Osteoblast (primary cell): ENCODE measurements around the gene EMP1. TPM values are rescaled to one million over a fixed set of nuclear protein-coding genes. Genes with fewer than 3 reads are reported as not detected.

Source experiments
- DNase-seq: peaks from one replicate; pipeline ENCODE4 v3.0.0; 2011; ENCODE audit warnings: low spot score, mixed read lengths; ENCODE audit not compliant: insufficient read length; ENCODE audit errors: missing footprints
- H2AFZ ChIP-seq: 2 replicates; pipeline ENCODE4 v1.6.0; 2011; ENCODE audit warnings: mild to moderate bottlenecking, low read length
- H3K27ac ChIP-seq: 2 replicates; pipeline ENCODE4 v1.5.1; 2011; ENCODE audit warnings: mild to moderate bottlenecking, low read depth, low read length, moderate library complexity
- H3K27me3 ChIP-seq: 2 replicates; pipeline ENCODE4 v1.6.0; 2012; ENCODE audit warnings: mild to moderate bottlenecking, control low read depth, inconsistent platforms, low read length, moderate library complexity; ENCODE audit not compliant: insufficient read depth
- H3K36me3 ChIP-seq: 2 replicates; pipeline ENCODE4 v1.5.1; 2011; ENCODE audit warnings: mild to moderate bottlenecking, low read length, control low read depth, moderate library complexity; ENCODE audit not compliant: insufficient read depth
- H3K4me1 ChIP-seq: 2 replicates; pipeline ENCODE4 v1.5.1; 2011; ENCODE audit warnings: mild to moderate bottlenecking, low read length, control low read depth, moderate library complexity; ENCODE audit not compliant: insufficient read depth
- H3K4me2 ChIP-seq: 2 replicates; pipeline ENCODE4 v1.6.0; 2011; ENCODE audit warnings: mild to moderate bottlenecking, low read length; ENCODE audit not compliant: insufficient read depth
- H3K4me3 ChIP-seq: fragments of 200-600 bp; sonication (generic); 3 replicates; pipeline ENCODE4 v1.5.1; 2012; ENCODE audit warnings: mild to moderate bottlenecking, low read length, inconsistent platforms; ENCODE audit not compliant: insufficient read depth
- H3K79me2 ChIP-seq: 2 replicates; pipeline ENCODE4 v1.6.0; 2012; ENCODE audit warnings: mild to moderate bottlenecking, low read length, control low read depth, inconsistent platforms; ENCODE audit not compliant: insufficient read depth
- H3K9me3 ChIP-seq: 2 replicates; pipeline ENCODE4 v1.5.1; 2011; ENCODE audit warnings: low read depth, low read length, control low read depth
- H4K20me1 ChIP-seq: 2 replicates; pipeline ENCODE4 v1.6.0; 2012; ENCODE audit warnings: mild to moderate bottlenecking, low read length, control low read depth; ENCODE audit not compliant: insufficient read depth
- CTCF ChIP-seq: IDR thresholded peaks from 2 replicates; pipeline ENCODE4 v1.5.1; 2011; ENCODE audit warnings: mild to moderate bottlenecking, low read depth, low read length, moderate library complexity; ENCODE audit errors: extremely low read depth
- total RNA-seq: library from RNA; depleted of rRNA; stranded (reverse); fragments of >200 nt; gene quantifications from 2 replicates; pipeline ENCODE4 v1.2.3, GENCODE V29; 2012

Gene EMP1
- total RNA-seq, 1 donor = 106 TPM

- no peak for DNase-seq
- peak overlapping the region; percentile 1 for H2AFZ ChIP-seq
- no peak for TF ChIP-seq CTCF
Observed at GRCh38 chr12:13152281-13152680, 44.2 kb upstream of the EMP1 start.

GRCh38 chr12:13152756-13153155 lies 43.8 kb upstream of the EMP1 start:
- Histone ChIP-seq H4K20me1 (no peaks in the 10 kb centered on the region), H3K4me2 (no peak overlapping the region), H3K27ac (no peak overlapping the region), H3K27me3 (no peaks in the 10 kb centered on the region), H3K9me3 (no peaks in the 10 kb centered on the region), H3K36me3 (no peaks in the 10 kb centered on the region), H2AFZ (no peak overlapping the region), H3K4me3 (no peak overlapping the region), H3K4me1 (peaks cover 27% of the 10 kb centered on the region), H3K79me2 (no peaks in the 10 kb centered on the region)
- DNase-seq = no peak
- no peak for TF ChIP-seq CTCF

More at GRCh38 chr12:13152281-13152680, 44.2 kb upstream of the EMP1 start:
- H3K4me1 ChIP-seq = peaks cover 27% of the 10 kb centered on the region
- no peak overlapping the region for H3K4me3 ChIP-seq
- H3K79me2 ChIP-seq = no peaks in the 10 kb centered on the region
- H4K20me1 ChIP-seq = no peaks in the 10 kb centered on the region
- no peak overlapping the region for H3K27ac ChIP-seq
- H3K36me3 ChIP-seq = no peaks in the 10 kb centered on the region
- H3K4me2 ChIP-seq = no peak overlapping the region
- no peaks in the 10 kb centered on the region for H3K9me3 ChIP-seq
- H3K27me3 ChIP-seq = no peaks in the 10 kb centered on the region

GRCh38 chr12:13153180-13153579 lies 43.3 kb upstream of the EMP1 start:
- no peaks in the 10 kb centered on the region for H3K36me3 ChIP-seq
- no peaks in the 10 kb centered on the region for H3K79me2 ChIP-seq
- no peak for TF ChIP-seq CTCF
- H3K4me2 ChIP-seq = no peak overlapping the region
- peaks cover 27% of the 10 kb centered on the region for H3K4me1 ChIP-seq
- DNase-seq = no peak
- H3K9me3 ChIP-seq = no peaks in the 10 kb centered on the region
- no peaks in the 10 kb centered on the region for H4K20me1 ChIP-seq
- no peak overlapping the region for H3K27ac ChIP-seq
- H3K27me3 ChIP-seq = no peaks in the 10 kb centered on the region
- H3K4me3 ChIP-seq = no peak overlapping the region
- H2AFZ ChIP-seq = no peak overlapping the region

- Histone ChIP-seq H3K9me3 (no peaks in the 10 kb centered on the region), H3K27me3 (no peaks in the 10 kb centered on the region), H3K4me2 (peak overlapping the region; percentile 61), H3K4me3 (no peak overlapping the region), H3K27ac (peak overlapping the region; percentile 8), H2AFZ (no peak overlapping the region), H3K79me2 (no peaks in the 10 kb centered on the region), H3K36me3 (no peaks in the 10 kb centered on the region), H3K4me1 (peaks cover 27% of the 10 kb centered on the region), H4K20me1 (no peaks in the 10 kb centered on the region)
- TF ChIP-seq CTCF = no peak
- DNase-seq = no peak
Observed at GRCh38 chr12:13154027-13154538, 42.4 kb upstream of the EMP1 start.
